Retinal pigment epithelial cell (primary cell): ENCODE measurements around the gene GNPAT.

ENCODE experiments used
- DNase-seq: peaks from one replicate; pipeline ENCODE4 v3.0.0-alpha.2; 2010; ENCODE audit warnings: low read depth
- H3K4me3 ChIP-seq: 2 replicates; pipeline ENCODE4 v1.5.1; 2011; ENCODE audit warnings: mild to moderate bottlenecking, low read length, control low read depth, moderate library complexity
- TF ChIP-seq, protein P1 (sequence below): conservative IDR thresholded peaks from 2 replicates; pipeline ENCODE4 v1.5.1; 2011; ENCODE audit warnings: low read depth, low read length, control low read depth, inconsistent platforms

The GNPAT gene

DNA sequence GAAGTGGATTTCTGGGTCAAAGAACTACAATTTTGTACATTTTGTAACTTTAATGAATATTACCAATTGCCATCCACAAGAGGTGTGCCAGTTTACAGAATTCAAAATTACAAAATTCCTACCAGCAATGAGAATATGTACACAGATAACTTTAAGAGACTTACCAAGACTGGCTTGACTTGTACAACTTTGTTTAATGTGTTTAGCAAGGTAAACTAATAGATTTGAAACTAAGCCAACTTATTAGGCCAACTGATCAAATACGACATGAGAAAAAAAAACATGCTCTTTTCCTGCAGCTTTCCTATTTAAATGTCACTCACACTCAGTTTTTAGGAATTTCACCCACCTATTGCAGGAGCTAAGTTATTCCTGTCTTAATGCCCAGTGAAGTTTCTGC is 85.2 kb downstream of the GNPAT start:
- TF ChIP-seq, protein P1, sequence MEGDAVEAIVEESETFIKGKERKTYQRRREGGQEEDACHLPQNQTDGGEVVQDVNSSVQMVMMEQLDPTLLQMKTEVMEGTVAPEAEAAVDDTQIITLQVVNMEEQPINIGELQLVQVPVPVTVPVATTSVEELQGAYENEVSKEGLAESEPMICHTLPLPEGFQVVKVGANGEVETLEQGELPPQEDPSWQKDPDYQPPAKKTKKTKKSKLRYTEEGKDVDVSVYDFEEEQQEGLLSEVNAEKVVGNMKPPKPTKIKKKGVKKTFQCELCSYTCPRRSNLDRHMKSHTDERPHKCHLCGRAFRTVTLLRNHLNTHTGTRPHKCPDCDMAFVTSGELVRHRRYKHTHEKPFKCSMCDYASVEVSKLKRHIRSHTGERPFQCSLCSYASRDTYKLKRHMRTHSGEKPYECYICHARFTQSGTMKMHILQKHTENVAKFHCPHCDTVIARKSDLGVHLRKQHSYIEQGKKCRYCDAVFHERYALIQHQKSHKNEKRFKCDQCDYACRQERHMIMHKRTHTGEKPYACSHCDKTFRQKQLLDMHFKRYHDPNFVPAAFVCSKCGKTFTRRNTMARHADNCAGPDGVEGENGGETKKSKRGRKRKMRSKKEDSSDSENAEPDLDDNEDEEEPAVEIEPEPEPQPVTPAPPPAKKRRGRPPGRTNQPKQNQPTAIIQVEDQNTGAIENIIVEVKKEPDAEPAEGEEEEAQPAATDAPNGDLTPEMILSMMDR, result no peak
- no peak for DNase-seq
- H3K4me3 ChIP-seq, result no peak overlapping the region
